ENCODE results near the gene SEMA7A. TPM values are rescaled to one million over a fixed set of nuclear protein-coding genes. Genes with fewer than 3 reads are reported as not detected.

Gene SEMA7A
- total and polyA plus RNA-seq, 2 experiments from 2014 or later, result 0.99 to 11.9 TPM

DNA sequence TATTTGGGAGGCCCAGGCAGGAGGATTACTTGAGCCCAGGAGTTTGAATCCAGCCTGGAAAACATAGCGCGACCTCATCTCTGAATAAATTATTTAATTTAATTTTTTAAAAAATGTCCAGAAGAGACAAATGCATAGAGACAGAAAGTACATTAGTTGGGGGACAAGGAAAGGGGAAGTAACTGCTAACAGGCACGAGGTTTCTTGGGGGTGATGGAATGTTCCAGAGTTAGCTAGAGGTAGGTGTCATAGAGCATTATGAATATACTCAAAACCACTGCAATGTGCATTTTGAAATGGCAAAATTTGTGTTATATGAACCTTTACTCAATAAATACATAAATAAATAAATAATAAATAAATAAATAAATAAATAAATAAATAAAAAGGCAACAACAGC lies 34.7 kb downstream of the SEMA7A start:
- H3K36me3 ChIP-seq, result no peaks in the 10 kb centered on the region
- H3K9me3 ChIP-seq (ENCODE audit: low read depth), result no peaks in the 10 kb centered on the region
- H3K27ac ChIP-seq, result no peak overlapping the region
- TF ChIP-seq, protein P1, sequence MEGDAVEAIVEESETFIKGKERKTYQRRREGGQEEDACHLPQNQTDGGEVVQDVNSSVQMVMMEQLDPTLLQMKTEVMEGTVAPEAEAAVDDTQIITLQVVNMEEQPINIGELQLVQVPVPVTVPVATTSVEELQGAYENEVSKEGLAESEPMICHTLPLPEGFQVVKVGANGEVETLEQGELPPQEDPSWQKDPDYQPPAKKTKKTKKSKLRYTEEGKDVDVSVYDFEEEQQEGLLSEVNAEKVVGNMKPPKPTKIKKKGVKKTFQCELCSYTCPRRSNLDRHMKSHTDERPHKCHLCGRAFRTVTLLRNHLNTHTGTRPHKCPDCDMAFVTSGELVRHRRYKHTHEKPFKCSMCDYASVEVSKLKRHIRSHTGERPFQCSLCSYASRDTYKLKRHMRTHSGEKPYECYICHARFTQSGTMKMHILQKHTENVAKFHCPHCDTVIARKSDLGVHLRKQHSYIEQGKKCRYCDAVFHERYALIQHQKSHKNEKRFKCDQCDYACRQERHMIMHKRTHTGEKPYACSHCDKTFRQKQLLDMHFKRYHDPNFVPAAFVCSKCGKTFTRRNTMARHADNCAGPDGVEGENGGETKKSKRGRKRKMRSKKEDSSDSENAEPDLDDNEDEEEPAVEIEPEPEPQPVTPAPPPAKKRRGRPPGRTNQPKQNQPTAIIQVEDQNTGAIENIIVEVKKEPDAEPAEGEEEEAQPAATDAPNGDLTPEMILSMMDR (IDR thresholded peaks at IDR 0.05; ENCODE audit: low read depth, low read length), result no peak
- no peak overlapping the region for H3K4me3 ChIP-seq
- DNase-seq (ENCODE audit: low read depth in 1 of 2, low spot score in 1 of 2), result no peak
- H3K4me1 ChIP-seq (ENCODE audit: low read depth), result peaks cover 20% of the 10 kb centered on the region
- no peaks in the 10 kb centered on the region for H3K27me3 ChIP-seq

DNA sequence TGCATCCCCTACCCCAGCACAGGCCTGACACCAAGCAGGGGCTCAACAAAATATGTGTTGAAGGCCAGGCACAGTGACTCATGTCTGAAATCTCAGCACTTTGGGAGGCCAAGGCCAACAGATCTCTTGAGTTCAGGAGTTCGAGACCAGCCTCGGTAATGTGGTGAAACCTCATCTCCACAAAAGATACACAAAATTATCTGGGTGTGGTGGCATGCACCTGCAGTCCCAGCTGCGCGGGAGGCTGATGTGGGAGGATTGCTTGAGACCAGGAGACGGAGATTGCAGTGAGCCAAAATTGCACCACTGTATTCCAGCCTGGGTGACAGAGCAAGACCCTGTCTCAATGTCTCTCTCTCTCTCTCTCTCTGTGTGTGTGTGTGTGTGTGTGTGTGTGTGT lies 35.6 kb downstream of the SEMA7A start:
- TF ChIP-seq, protein P1 (IDR thresholded peaks at IDR 0.05; ENCODE audit: low read depth, low read length), result no peak
- no peak overlapping the region for H3K4me3 ChIP-seq
- peaks cover 14% of the 10 kb centered on the region for H3K4me1 ChIP-seq (ENCODE audit: low read depth)
- DNase-seq (ENCODE audit: low read depth in 1 of 2, low spot score in 1 of 2), result no peak
- H3K27ac ChIP-seq, result no peak overlapping the region
- H3K27me3 ChIP-seq, result no peaks in the 10 kb centered on the region
- H3K9me3 ChIP-seq (ENCODE audit: low read depth), result no peaks in the 10 kb centered on the region
- H3K36me3 ChIP-seq, result no peaks in the 10 kb centered on the region

DNA sequence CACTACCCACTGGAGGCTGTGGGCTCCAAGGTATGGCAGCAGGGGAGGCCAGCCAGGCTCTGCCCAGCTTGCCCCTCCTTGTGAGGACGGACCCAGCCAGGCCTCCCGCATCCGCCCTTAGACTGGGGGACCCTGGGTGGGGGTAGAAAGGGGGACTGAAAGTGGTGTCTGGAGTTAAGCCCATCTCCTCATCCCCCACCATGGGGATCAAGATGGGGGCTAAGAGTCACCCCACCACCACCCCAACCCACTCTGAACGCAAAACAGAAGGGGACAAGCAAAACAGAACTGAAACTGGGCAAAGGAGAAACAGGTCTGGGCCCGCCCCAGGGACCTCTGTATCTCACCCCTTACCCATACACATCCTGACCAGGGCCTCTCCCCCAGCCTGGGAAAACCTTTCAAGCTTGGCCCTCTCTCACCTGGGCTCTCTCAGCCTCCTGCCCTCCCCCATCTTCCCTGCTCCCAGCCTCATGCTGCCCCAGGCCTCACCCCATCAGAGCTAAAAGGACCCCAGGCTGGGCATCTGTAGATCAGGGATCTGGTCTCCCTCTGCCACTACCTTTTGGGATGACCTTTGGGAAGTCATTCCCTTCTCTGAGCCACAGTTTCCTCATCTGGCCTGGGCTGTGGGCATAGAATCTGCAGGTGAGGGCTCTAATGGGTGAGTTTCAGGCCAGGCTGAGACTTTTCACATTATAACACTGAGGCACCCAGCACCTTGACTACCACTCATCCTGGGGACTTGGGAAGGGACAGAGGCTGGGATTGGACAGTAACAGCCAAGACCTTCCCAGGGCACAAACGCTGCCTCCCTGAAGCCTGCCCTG lies 36.3 kb downstream of the SEMA7A start:
- TF ChIP-seq, protein P1 (IDR thresholded peaks at IDR 0.05; ENCODE audit: low read depth, low read length), result no peak
- Histone ChIP-seq H3K27me3 (no peaks in the 10 kb centered on the region), H3K36me3 (no peaks in the 10 kb centered on the region), H3K27ac (peak overlapping the region; percentile 90), H3K4me1 (ENCODE audit: low read depth) (peaks cover 14% of the 10 kb centered on the region), H3K9me3 (ENCODE audit: low read depth) (no peaks in the 10 kb centered on the region), H3K4me3 (no peak overlapping the region)
- no peak for DNase-seq (ENCODE audit: low read depth in 1 of 2, low spot score in 1 of 2)

DNA sequence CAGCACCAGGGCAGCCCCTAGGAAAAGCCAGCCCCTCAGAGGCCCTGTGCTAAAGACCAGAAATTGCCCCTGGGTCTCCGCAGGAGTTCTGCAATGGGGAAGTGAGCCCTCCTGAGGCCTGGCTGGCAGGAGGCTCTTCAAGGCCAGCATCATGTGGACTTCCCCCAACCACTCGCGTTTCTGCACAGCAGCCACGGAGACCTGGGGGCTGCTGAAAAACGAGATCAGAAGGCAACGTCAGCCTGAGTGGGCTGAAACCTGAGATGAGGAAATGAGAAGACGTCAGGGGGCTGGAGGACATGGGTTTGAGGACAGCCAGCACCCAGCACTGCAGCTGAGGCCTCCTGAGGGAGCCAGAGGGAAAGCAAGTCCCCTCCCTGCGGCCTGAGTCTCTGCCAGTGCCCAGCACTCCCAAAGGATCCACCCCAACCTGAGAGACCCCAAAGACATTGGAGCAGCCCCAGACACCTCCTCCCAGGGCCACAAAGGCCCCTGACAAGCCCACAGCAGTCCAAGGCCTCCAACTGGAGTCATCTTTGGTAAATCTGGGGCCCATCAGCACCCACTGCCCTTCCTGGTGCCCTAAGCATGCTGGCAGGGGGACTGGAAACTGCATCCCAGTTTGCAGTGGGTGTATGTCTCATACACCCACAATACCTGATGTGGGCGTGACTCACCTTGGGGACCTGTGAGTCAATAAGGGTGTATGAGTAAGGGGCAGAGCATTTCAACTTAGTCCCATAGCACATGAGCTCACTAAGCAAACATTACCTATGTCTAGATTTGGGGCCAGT lies 37.1 kb downstream of the SEMA7A start:
- no peaks in the 10 kb centered on the region for H3K36me3 ChIP-seq
- peaks cover 14% of the 10 kb centered on the region for H3K4me1 ChIP-seq (ENCODE audit: low read depth)
- DNase-seq (ENCODE audit: low read depth in 1 of 2, low spot score in 1 of 2), result peak in 1 of 2 donors; percentile 86
- H3K27ac ChIP-seq, result peak overlapping the region; percentile 90
- no peak overlapping the region for H3K4me3 ChIP-seq
- no peaks in the 10 kb centered on the region for H3K27me3 ChIP-seq
- TF ChIP-seq, protein P1 (IDR thresholded peaks at IDR 0.05; ENCODE audit: low read depth, low read length), result no peak
- no peaks in the 10 kb centered on the region for H3K9me3 ChIP-seq (ENCODE audit: low read depth)

DNA sequence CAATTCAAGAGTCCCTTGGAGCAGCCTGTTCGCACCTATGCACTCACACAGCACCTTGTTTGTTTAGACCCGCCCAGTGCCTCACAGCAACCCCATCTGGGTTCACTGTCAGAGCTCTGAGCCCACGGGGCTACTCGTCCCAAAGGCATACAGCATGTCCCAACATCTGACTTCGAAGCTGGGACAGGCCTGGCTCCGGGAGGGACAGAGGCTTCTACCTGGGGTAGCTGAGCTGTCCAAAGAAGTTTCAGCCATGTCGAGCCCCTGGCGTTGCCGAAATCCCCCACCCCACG lies 37.7 kb downstream of the SEMA7A start:
- H3K9me3 ChIP-seq (ENCODE audit: low read depth), result no peaks in the 10 kb centered on the region
- H3K4me1 ChIP-seq (ENCODE audit: low read depth), result peaks cover 14% of the 10 kb centered on the region
- no peak overlapping the region for H3K4me3 ChIP-seq
- no peaks in the 10 kb centered on the region for H3K27me3 ChIP-seq
- no peak for DNase-seq (ENCODE audit: low read depth in 1 of 2, low spot score in 1 of 2)
- H3K27ac ChIP-seq, result peak overlapping the region; percentile 90
- H3K36me3 ChIP-seq, result no peaks in the 10 kb centered on the region
- TF ChIP-seq, protein P1 (IDR thresholded peaks at IDR 0.05; ENCODE audit: low read depth, low read length), result no peak

Data from cardiac muscle cell (in vitro differentiated cells and primary cell).